HG03460 (cell line): ENCODE data around the gene PMEPA1.

Experiments
- ATAC-seq: cut with Tn5 transposase; IDR thresholded peaks from one replicate; pipeline ENCODE4 v1.9.1; 2021; ENCODE audit not compliant: unreplicated experiment

PMEPA1 gene

DNA sequence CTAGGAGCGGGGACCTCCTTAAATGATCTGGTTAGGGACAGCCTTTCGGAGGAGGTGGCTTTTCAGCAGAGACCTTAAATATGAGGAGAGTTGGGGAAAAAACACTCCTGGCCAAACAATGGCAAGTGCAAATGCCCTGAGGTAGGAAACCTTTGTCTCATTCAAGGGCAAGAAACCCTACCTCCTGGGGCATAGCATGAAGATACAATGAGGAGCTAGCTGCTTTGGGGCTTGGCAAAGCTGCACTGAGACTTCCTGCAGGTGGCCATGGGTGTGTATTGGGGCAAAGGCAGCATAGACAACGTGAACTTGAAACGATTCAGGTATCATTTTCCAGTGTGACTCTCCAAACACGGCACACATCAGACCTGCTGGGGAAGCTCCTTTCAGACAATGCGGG, 30.7 kb downstream of the PMEPA1 start:
- ATAC-seq, result no peak

GRCh38 chr20:57678340-57678739, 31.5 kb downstream of the PMEPA1 start:
- no peak for ATAC-seq

GRCh38 chr20:57677584-57677982, 32.2 kb downstream of the PMEPA1 start:
- no peak for ATAC-seq

DNA sequence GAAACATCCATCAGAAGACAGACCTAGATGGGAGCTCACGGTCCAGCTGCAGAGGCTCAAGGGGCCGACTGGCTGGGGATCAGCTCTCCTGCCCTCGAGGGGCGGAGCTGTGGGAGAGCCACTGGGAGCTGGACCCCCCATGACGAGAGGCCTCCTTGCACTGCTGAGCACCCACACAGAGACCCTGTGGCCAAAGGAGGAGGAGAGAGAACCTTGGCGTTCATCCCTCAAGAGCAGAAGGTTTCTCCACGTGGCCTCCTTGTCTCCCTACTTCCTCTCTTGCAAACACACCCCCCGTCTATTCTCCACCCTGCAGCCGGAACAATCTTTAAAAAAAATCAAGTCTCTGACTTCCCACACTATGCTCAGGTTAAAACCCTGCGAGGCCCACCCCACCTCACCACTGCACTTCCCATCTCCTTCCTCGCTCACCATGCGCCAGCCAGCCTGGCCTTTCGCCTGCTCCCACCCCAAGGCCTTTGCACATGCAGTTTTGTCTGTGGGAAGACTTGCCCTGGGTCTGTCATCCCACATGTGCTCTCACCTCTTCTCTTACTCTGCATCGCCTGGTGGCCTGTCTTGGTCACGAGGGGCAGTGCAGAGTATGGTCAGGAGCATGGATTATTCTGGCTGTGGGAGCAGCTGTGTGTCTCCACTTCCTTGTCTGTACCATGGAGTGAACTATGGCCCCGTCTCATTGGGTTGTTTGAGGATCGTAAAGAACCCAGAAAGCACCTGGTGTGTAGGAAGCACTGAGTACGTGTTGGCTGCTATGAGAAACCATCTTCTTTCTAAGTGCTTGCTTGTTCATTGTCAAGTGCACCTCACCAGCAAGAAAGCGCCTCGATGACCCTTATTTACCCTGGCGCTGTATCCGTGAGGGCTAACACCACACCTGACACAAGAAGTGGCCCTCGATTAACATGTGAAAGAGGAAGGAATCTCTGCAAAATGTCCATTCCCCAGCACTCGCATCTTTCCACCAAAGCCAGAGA, 32.9 kb downstream of the PMEPA1 start:
- ATAC-seq, result no peak

GRCh38 chr20:57675773-57676172, 34.0 kb downstream of the PMEPA1 start:
- no peak for ATAC-seq

- ATAC-seq, result no peak
Observed at GRCh38 chr20:57672953-57673575, 36.8 kb downstream of the PMEPA1 start.

- no peak for ATAC-seq
Observed at GRCh38 chr20:57672164-57672563, 37.7 kb downstream of the PMEPA1 start.

GRCh38 chr20:57671662-57672061, 38.2 kb downstream of the PMEPA1 start:
- ATAC-seq, result no peak

DNA sequence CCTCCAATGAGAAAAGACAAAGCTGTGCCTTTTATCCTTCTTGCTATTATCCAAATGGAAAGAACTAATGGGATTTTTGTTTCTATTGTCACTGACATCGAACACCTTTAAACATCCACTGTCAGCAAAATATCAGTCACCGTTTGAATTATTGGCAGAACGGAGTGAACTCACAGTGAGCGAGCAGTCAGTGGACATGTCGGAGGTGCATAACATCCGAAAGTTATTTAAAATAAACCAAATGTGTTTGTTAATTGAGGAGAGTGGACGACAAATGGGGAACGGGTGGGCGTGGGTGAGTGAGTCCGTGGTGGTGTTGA, 38.8 kb downstream of the PMEPA1 start:
- ATAC-seq, result no peak

DNA sequence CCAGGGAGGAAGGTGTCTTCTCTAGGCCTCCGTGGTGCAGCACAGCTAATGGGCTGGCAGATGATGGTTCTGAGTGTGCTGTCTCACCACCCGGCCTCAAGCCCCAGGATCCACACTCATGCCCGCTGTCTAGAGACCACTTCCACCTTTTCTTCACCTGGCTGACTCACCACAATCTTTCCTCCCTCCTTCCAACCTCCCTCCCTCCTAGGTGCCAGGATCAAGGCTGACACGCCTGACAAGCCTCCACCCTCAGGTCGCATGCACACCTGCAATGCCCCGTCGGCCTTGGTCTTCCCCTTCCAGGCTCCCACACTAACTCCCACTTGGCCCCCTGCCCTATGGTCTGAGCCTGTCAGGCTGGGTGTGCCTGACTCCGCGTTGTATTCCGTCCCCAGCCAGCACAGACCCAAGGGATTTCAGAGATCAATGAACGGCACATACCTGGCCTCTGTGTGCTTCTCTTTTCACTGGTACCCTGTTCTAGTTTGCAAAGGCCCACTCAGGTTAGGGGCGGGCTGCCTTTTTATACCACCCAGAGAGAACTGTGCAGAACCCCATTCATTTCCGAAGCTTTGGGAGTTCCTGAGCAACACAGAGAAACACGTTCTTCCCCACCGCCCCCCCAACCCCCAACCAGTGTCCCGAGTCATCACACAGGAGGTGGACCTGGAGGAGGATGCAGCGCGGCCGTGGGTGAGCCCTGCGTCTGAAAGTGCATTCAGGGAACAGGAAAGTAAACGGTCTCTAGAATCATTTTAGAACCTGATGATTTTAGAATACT, 39.3 kb downstream of the PMEPA1 start:
- no peak for ATAC-seq

- no peak for ATAC-seq
Observed at GRCh38 chr20:57669632-57670031, 40.2 kb downstream of the PMEPA1 start.

GRCh38 chr20:57667924-57668782, 41.7 kb downstream of the PMEPA1 start:
- no peak for ATAC-seq

DNA sequence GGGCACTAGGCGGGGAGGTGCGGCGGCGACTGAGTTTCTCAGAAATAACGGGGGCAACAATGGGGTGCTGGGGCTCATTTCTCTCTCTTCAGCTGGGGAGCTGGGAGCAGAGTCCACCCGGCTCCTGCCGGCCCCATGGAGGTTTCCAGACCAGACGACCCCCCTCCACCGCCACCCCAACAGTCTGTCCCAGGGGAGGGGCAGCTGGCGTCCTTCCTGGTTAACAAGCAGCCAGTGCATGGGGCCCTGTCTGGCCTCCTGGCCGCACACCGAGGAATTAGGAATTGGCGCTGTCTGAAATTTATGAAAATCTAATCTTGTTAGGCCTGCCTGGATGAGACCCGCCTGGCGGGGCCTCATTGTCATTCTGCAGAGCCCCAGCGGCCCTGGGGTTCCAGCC, 42.4 kb downstream of the PMEPA1 start:
- ATAC-seq, result no peak

DNA sequence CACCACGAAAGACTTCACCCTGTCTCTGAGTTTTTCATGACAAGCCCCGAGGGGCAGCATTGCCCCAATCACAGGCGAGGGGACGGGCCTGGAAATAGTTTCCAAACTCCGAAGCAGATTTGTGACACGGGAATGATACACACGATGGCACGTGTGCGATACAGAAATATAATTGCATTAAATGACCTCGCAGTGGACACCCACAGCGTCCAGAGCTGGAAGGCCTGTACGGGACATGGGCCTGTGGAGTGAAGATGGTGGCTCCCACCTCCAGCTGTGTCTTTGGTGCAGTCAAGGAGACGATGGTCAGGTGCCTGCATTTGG, 43.0 kb downstream of the PMEPA1 start:
- ATAC-seq, result no peak

- no peak for ATAC-seq
Observed at GRCh38 chr20:57666106-57666833, 43.5 kb downstream of the PMEPA1 start.

GRCh38 chr20:57665589-57665971, 44.2 kb downstream of the PMEPA1 start:
- no peak for ATAC-seq

GRCh38 chr20:57664924-57665588, 44.8 kb downstream of the PMEPA1 start:
- no peak for ATAC-seq

GRCh38 chr20:57664476-57664875, 45.3 kb downstream of the PMEPA1 start:
- ATAC-seq, result no peak

GRCh38 chr20:57663681-57664451, 45.9 kb downstream of the PMEPA1 start:
- ATAC-seq, result no peak
